HepG2 (cell line): ENCODE results near the gene BRD3. TPM values are rescaled to one million over a fixed set of nuclear protein-coding genes. Genes with fewer than 3 reads are reported as not detected.

ENCODE experiments used
- SIX1 ChIP-seq: sonication (generic); formaldehyde crosslinking; IDR thresholded peaks from 2 replicates; pipeline ENCODE4 v1.4.0; 2020; ENCODE audit warnings: missing genetic modification reagents, borderline replicate concordance
- SRSF9 ChIP-seq: fragments of 200-400 bp; formaldehyde crosslinking; IDR thresholded peaks from 2 replicates; pipeline ENCODE4 v1.6.1; 2018; ENCODE audit warnings: borderline replicate concordance, mild to moderate bottlenecking, low read depth, low read length; ENCODE audit not compliant: insufficient read depth, poor library complexity, severe bottlenecking
- ZNF451 ChIP-seq: sonication (generic); formaldehyde crosslinking; IDR thresholded peaks from 2 replicates; pipeline ENCODE4 v1.5.0; 2020; ENCODE audit warnings: mild to moderate bottlenecking, missing genetic modification reagents
- polyA plus RNA-seq, 8 experiments: library from polyadenylated mRNA; depleted of rRNA in 3 of 8; stranded (reverse) in 7 of 8; unstranded in 1 of 8; fragments of >200 nt; fragmentation: Illumina TruSeq in 4 of 8; extraction: Trizol in 4 of 8; gene quantifications; 2 replicates each; pipeline versions ENCODE4 v1.2.1 to v1.2.3, GENCODE V29; 2011 to 2016; ENCODE audit warnings: low read depth in 4 of 8, missing spikeins in 1 of 8, mixed read lengths in 1 of 8; ENCODE audit not compliant: insufficient read depth in 1 of 8
- total RNA-seq, 5 experiments: library from RNA; depleted of rRNA; stranded (reverse); fragments of >200 nt; fragmentation: Illumina TruSeq; extraction: Trizol; gene quantifications; 2 replicates each; pipeline ENCODE4 v1.2.3, GENCODE V29; 2016; ENCODE audit warnings: low read depth in 1 of 5
- TF ChIP-seq, protein P1 (sequence below): sonication (generic); formaldehyde crosslinking; IDR thresholded peaks from 2 replicates; pipeline ENCODE4 v1.5.1; 2020; ENCODE audit warnings: missing genetic modification reagents, mild to moderate bottlenecking, borderline replicate concordance
- TF ChIP-seq, protein P2 (sequence below): sonication (generic); formaldehyde crosslinking; IDR thresholded peaks from 2 replicates; pipeline ENCODE4 v1.4.0; 2020; ENCODE audit warnings: missing genetic modification reagents, borderline replicate concordance
- TF ChIP-seq, protein P3 (sequence below): sonication (generic); formaldehyde crosslinking; IDR thresholded peaks from 2 replicates; pipeline ENCODE4 v1.4.0; 2020; ENCODE audit warnings: missing genetic modification reagents, borderline replicate concordance

Gene BRD3
- total and polyA plus RNA-seq, 2 of the 13 experiments (the other 11 are each of a cell fraction or from before 2014, with no cell fraction given), result 5.9 to 12.9 TPM

DNA sequence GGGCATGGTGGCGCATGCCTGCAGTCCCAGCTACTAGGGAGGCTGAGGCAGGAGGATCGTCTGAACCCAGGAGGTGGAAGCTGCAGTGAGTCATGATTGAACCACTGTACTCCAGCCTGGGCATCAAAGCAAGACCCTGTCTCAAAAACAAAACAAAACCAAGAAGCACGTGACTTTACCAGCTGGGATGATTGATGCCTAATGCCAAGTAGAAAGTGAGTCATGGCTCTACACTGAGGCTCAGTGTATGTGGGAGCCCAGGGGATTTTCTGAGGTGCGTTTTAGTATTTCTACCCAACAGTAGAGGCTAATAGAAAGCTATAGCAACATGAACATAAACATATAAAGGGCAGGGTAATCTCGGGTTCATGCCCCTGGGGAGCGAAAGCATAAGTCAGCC, 56.4 kb downstream of the BRD3 start (continued):
- TF ChIP-seq, protein P1, sequence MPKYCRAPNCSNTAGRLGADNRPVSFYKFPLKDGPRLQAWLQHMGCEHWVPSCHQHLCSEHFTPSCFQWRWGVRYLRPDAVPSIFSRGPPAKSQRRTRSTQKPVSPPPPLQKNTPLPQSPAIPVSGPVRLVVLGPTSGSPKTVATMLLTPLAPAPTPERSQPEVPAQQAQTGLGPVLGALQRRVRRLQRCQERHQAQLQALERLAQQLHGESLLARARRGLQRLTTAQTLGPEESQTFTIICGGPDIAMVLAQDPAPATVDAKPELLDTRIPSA, result no peak
- no peak for TF ChIP-seq SIX1 (CRISPR knock-in tag)
- TF ChIP-seq ZNF451 (CRISPR knock-in tag), result no peak
- TF ChIP-seq, protein P2, sequence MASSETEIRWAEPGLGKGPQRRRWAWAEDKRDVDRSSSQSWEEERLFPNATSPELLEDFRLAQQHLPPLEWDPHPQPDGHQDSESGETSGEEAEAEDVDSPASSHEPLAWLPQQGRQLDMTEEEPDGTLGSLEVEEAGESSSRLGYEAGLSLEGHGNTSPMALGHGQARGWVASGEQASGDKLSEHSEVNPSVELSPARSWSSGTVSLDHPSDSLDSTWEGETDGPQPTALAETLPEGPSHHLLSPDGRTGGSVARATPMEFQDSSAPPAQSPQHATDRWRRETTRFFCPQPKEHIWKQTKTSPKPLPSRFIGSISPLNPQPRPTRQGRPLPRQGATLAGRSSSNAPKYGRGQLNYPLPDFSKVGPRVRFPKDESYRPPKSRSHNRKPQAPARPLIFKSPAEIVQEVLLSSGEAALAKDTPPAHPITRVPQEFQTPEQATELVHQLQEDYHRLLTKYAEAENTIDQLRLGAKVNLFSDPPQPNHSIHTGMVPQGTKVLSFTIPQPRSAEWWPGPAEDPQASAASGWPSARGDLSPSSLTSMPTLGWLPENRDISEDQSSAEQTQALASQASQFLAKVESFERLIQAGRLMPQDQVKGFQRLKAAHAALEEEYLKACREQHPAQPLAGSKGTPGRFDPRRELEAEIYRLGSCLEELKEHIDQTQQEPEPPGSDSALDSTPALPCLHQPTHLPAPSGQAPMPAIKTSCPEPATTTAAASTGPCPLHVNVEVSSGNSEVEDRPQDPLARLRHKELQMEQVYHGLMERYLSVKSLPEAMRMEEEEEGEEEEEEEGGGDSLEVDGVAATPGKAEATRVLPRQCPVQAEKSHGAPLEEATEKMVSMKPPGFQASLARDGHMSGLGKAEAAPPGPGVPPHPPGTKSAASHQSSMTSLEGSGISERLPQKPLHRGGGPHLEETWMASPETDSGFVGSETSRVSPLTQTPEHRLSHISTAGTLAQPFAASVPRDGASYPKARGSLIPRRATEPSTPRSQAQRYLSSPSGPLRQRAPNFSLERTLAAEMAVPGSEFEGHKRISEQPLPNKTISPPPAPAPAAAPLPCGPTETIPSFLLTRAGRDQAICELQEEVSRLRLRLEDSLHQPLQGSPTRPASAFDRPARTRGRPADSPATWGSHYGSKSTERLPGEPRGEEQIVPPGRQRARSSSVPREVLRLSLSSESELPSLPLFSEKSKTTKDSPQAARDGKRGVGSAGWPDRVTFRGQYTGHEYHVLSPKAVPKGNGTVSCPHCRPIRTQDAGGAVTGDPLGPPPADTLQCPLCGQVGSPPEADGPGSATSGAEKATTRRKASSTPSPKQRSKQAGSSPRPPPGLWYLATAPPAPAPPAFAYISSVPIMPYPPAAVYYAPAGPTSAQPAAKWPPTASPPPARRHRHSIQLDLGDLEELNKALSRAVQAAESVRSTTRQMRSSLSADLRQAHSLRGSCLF, result no peak
- TF ChIP-seq, protein P3, sequence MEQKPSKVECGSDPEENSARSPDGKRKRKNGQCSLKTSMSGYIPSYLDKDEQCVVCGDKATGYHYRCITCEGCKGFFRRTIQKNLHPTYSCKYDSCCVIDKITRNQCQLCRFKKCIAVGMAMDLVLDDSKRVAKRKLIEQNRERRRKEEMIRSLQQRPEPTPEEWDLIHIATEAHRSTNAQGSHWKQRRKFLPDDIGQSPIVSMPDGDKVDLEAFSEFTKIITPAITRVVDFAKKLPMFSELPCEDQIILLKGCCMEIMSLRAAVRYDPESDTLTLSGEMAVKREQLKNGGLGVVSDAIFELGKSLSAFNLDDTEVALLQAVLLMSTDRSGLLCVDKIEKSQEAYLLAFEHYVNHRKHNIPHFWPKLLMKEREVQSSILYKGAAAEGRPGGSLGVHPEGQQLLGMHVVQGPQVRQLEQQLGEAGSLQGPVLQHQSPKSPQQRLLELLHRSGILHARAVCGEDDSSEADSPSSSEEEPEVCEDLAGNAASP, result no peak
- no peak for TF ChIP-seq SRSF9
